Dorsolateral prefrontal cortex (tissue), 118 donors: ENCODE results near the gene AP3S1. TPM values are rescaled to one million over a fixed set of nuclear protein-coding genes. Genes with fewer than 3 reads are reported as not detected.

Source experiments
- total RNA-seq, 120 experiments: library from RNA; stranded (reverse); gene quantifications; one replicate each; pipeline versions ENCODE4 v1.2.3 to v1.2.4, GENCODE V29; 2022

Gene AP3S1
- total RNA-seq, 120 experiments from 2014 or later, result 50.0 to 149 (median 97.8) TPM

Other genes starting within 250 kb of the AP3S1 start
- gene TICAM2, start 239.5 kb upstream of the AP3S1 start, total RNA-seq, result 1 to 10 TPM; 2.5 to 9.2 (median 5.4) TPM
- gene TMED7, start 215.9 kb upstream of the AP3S1 start, total RNA-seq, result 100 to 1,000 TPM in 2 of 120 experiments, 10 to 100 TPM in 118; 48.1 to 112 (median 68.4) TPM
- 10 to 100 TPM; 16.9 to 60.2 (median 36.8) TPM for gene CDO1, start 25.3 kb upstream of the AP3S1 start, total RNA-seq
- gene ATG12, start 370 bp upstream of the AP3S1 start, total RNA-seq, result 10 to 100 TPM; 38.8 to 69.4 (median 50.4) TPM
- gene LVRN, start 120.5 kb downstream of the AP3S1 start, total RNA-seq, result 1 to 10 TPM in 42 of 120 experiments, under 1 TPM in 77, not detected in 1; 0.18 to 4.1 (median 0.74) TPM
- gene ARL14EPL, start 190.5 kb downstream of the AP3S1 start, total RNA-seq, result under 1 TPM in 4 of 120 experiments, not detected in 116; 0.26 to 0.89 (median 0.56) TPM
- gene COMMD10, start 243.1 kb downstream of the AP3S1 start, total RNA-seq, result 10 to 100 TPM; 18.5 to 41.6 (median 29.6) TPM